Measurements from ENCODE around the gene LRMDA.

The LRMDA gene

GRCh38 chr10:75938380-75939122 lies 507.1 kb downstream of the LRMDA start:
- DNase-seq (ENCODE audit: low read depth) = no peak
- no peak overlapping the region for H3K4me3 ChIP-seq (ENCODE audit: low read depth, low read length)
- no peak for TF ChIP-seq CTCF (IDR thresholded peaks at IDR 0.05; ENCODE audit: low read depth, low read length, missing control alignments)

GRCh38 chr10:75939541-75939940 lies 508.1 kb downstream of the LRMDA start:
- no peak for DNase-seq (ENCODE audit: low read depth)
- H3K4me3 ChIP-seq (ENCODE audit: low read depth, low read length) = no peak overlapping the region
- TF ChIP-seq CTCF (IDR thresholded peaks at IDR 0.05; ENCODE audit: low read depth, low read length, missing control alignments) = no peak

GRCh38 chr10:75940742-75941141 lies 509.3 kb downstream of the LRMDA start:
- no peak overlapping the region for H3K4me3 ChIP-seq (ENCODE audit: low read depth, low read length)
- DNase-seq (ENCODE audit: low read depth) = no peak
- TF ChIP-seq CTCF (IDR thresholded peaks at IDR 0.05; ENCODE audit: low read depth, low read length, missing control alignments) = no peak

GRCh38 chr10:75941223-75941801 lies 509.9 kb downstream of the LRMDA start:
- H3K4me3 ChIP-seq (ENCODE audit: low read depth, low read length) = no peak overlapping the region
- DNase-seq (ENCODE audit: low read depth) = no peak
- TF ChIP-seq CTCF (IDR thresholded peaks at IDR 0.05; ENCODE audit: low read depth, low read length, missing control alignments) = no peak

GRCh38 chr10:75944061-75944460 lies 512.6 kb downstream of the LRMDA start:
- TF ChIP-seq CTCF (IDR thresholded peaks at IDR 0.05; ENCODE audit: low read depth, low read length, missing control alignments) = no peak
- H3K4me3 ChIP-seq (ENCODE audit: low read depth, low read length) = no peak overlapping the region
- DNase-seq (ENCODE audit: low read depth) = no peak

GRCh38 chr10:75948583-75948982 lies 517.2 kb downstream of the LRMDA start:
- DNase-seq (ENCODE audit: low read depth) = no peak
- H3K4me3 ChIP-seq (ENCODE audit: low read depth, low read length) = no peak overlapping the region
- no peak for TF ChIP-seq CTCF (IDR thresholded peaks at IDR 0.05; ENCODE audit: low read depth, low read length, missing control alignments)

GRCh38 chr10:75950307-75950706 lies 518.9 kb downstream of the LRMDA start:
- DNase-seq (ENCODE audit: low read depth) = no peak
- no peak for TF ChIP-seq CTCF (IDR thresholded peaks at IDR 0.05; ENCODE audit: low read depth, low read length, missing control alignments)
- no peak overlapping the region for H3K4me3 ChIP-seq (ENCODE audit: low read depth, low read length)
